Peyer's patch (tissue), 4 donors: ENCODE measurements around the gene GLCCI1. TPM values are rescaled to one million over a fixed set of nuclear protein-coding genes. Genes with fewer than 3 reads are reported as not detected.
A peak's percentile ranks its signal among the peaks of the same experiment; 100 is the strongest.

Experiments
- DNase-seq, 3 donors: peaks; one replicate each; pipeline ENCODE4 v3.0.0-alpha.2; 2017 to 2019
- H3K27ac ChIP-seq, 4 donors: fragments of 200-600 bp; sonication (generic); one replicate each; pipeline ENCODE4 v1.5.1; 2016 to 2019
- H3K27me3 ChIP-seq, 2 donors: fragments of 200-600 bp; sonication (generic); one replicate each; pipeline ENCODE4 v1.5.1; 2019
- H3K36me3 ChIP-seq, 3 donors: fragments of 200-600 bp; sonication (generic); one replicate each; pipeline ENCODE4 v1.5.1; 2016 to 2019
- H3K4me1 ChIP-seq, 4 donors: fragments of 200-600 bp; sonication (generic); one replicate each; pipeline ENCODE4 v1.5.1; 2016 to 2019
- H3K4me3 ChIP-seq, 4 donors: fragments of 200-600 bp; sonication (generic); 1 replicate in 3 of 4; 2 replicates in 1 of 4; pipeline ENCODE4 v1.5.1; 2016 to 2019; ENCODE audit warnings: mild to moderate bottlenecking in 1 of 4
- H3K9me3 ChIP-seq, 4 donors: fragments of 200-600 bp; sonication (generic); one replicate each; pipeline ENCODE4 v1.5.1; 2016 to 2019; ENCODE audit warnings: mild to moderate bottlenecking in 1 of 4
- CTCF ChIP-seq, 6 experiments: fragments of 450-650 bp in 4 of 6; fragments of 200-600 bp in 2 of 6; sonication (generic) in 1 of 6; IDR thresholded peaks; one replicate each; pipeline ENCODE4 v1.5.1; 2017 to 2019; ENCODE audit warnings: antibody characterized with exemption in 6 of 6, mild to moderate bottlenecking in 3 of 6, moderate library complexity in 1 of 6
- POLR2A ChIP-seq, 2 donors: fragments of 450-650 bp; IDR thresholded peaks; one replicate each; pipeline ENCODE4 v1.5.1; 2017; ENCODE audit warnings: antibody characterized with exemption in 2 of 2, mild to moderate bottlenecking in 2 of 2, moderate library complexity in 2 of 2
- total RNA-seq, 4 donors: library from RNA; depleted of rRNA; stranded (reverse); fragments of >200 nt; gene quantifications; one replicate each; pipeline ENCODE4 v1.1.0, GENCODE V29; 2016

GLCCI1 gene
- total RNA-seq, 4 donors from 2014 or later = 5.1 to 33.8 (median 7.9) TPM

- DNase-seq = no peak
- no peaks in the 10 kb centered on the region for H3K9me3 ChIP-seq
- peaks cover 0 to 10% (median 5%) of the 10 kb centered on the region in 4 donors for H3K4me1 ChIP-seq
- no peak overlapping the region for H3K4me3 ChIP-seq
- H3K36me3 ChIP-seq = no peaks in the 10 kb centered on the region
- peak overlapping the region in 1 of 4 donors; percentile 1 for H3K27ac ChIP-seq
- no peaks in the 10 kb centered on the region for H3K27me3 ChIP-seq
- TF ChIP-seq CTCF (IDR thresholded peaks at IDR 0.05) = no peak
- TF ChIP-seq POLR2A (IDR thresholded peaks at IDR 0.05) = no peak
Measured at GRCh38 chr7:8129318-8129659, 160.7 kb downstream of the GLCCI1 start.

- DNase-seq = no peak
- no peaks in the 10 kb centered on the region for H3K9me3 ChIP-seq
- H3K36me3 ChIP-seq = no peaks in the 10 kb centered on the region
- TF ChIP-seq POLR2A (IDR thresholded peaks at IDR 0.05) (no peak), CTCF (IDR thresholded peaks at IDR 0.05) (no peak)
- H3K27ac ChIP-seq = peak overlapping the region in 3 of 4 donors; percentile 26 to 67 (median 46)
- no peak overlapping the region for H3K4me3 ChIP-seq
- H3K27me3 ChIP-seq = no peaks in the 10 kb centered on the region
- H3K4me1 ChIP-seq = peaks cover 0 to 10% (median 2%) of the 10 kb centered on the region in 4 donors
Measured at GRCh38 chr7:8130663-8131062, 162.1 kb downstream of the GLCCI1 start.

- peak overlapping the region; percentile 46 to 67 (median 56) for H3K27ac ChIP-seq
- H3K4me3 ChIP-seq = no peak overlapping the region
- DNase-seq = peak in 1 of 3 donors; percentile 63
- H3K36me3 ChIP-seq = no peaks in the 10 kb centered on the region
- H3K27me3 ChIP-seq = no peaks in the 10 kb centered on the region
- H3K9me3 ChIP-seq = no peaks in the 10 kb centered on the region
- peaks cover 0 to 10% (median 0%) of the 10 kb centered on the region in 4 donors for H3K4me1 ChIP-seq
- TF ChIP-seq POLR2A (IDR thresholded peaks at IDR 0.05) = no peak
- no peak for TF ChIP-seq CTCF (IDR thresholded peaks at IDR 0.05)
Measured at GRCh38 chr7:8131694-8132605, 163.4 kb downstream of the GLCCI1 start.

GRCh38 chr7:8133188-8133848 lies 164.7 kb downstream of the GLCCI1 start:
- Histone ChIP-seq H3K27ac (peak overlapping the region; percentile 41 to 67 (median 54)), H3K27me3 (no peaks in the 10 kb centered on the region), H3K4me3 (no peak overlapping the region), H3K9me3 (no peaks in the 10 kb centered on the region), H3K4me1 (peaks cover 0 to 10% (median 0%) of the 10 kb centered on the region in 4 donors), H3K36me3 (no peaks in the 10 kb centered on the region)
- no peak for TF ChIP-seq POLR2A (IDR thresholded peaks at IDR 0.05)
- TF ChIP-seq CTCF (IDR thresholded peaks at IDR 0.05) = no peak
- no peak for DNase-seq

- TF ChIP-seq CTCF (IDR thresholded peaks at IDR 0.05) = no peak
- TF ChIP-seq POLR2A (IDR thresholded peaks at IDR 0.05) = no peak
- Histone ChIP-seq H3K27ac (peak overlapping the region; percentile 41 to 67 (median 48)), H3K4me3 (no peak overlapping the region), H3K27me3 (no peaks in the 10 kb centered on the region), H3K9me3 (no peaks in the 10 kb centered on the region), H3K4me1 (peaks cover 0 to 10% (median 0%) of the 10 kb centered on the region in 4 donors), H3K36me3 (no peaks in the 10 kb centered on the region)
- DNase-seq = no peak
Measured at GRCh38 chr7:8134089-8134733, 165.6 kb downstream of the GLCCI1 start.
